ENCODE data around the gene TIMM8A. TPM values are rescaled to one million over a fixed set of nuclear protein-coding genes. Genes with fewer than 3 reads are reported as not detected.
A peak's percentile ranks its signal among the peaks of the same experiment; 100 is the strongest.

TIMM8A gene
- polyA plus RNA-seq, 3 donors: 1.9 to 2.5 (median 2.4) TPM

DNA sequence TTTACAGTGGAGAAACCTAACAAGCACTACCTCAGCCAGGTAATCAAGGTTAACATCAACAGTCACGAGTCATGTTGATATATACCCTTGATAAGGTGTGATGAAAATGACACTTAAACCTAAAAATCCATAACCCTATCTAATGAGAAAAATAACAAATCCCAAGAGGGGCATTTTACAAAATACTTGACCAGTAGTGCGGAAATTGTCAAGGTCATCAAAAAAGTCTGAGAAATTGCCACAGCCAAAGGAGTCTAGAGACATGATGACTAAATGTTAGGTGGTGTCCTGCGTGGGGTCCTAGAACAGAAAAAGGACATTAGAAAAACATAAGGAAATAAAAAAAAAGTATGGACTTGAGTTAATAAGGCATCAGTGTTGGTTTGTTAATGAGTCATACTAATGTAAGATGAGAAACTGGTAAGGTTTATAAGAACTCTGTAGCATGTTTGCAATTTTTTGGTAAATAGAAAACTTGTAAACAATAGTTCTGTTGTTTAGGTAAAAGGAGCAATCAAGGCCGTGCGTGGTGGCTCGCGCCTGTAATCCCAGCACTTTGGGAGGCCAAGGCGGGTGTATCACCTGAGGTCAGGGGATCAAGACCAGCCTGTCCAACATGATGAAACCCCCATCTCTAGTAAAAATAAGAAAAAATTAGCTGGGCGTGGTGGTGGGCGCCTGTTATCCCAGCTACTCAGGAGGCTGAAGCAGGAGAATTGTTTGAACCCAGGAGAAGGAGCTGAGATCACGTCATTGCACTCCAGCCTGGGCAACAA, 45.2 kb upstream of the TIMM8A start:
- TF ChIP-seq, protein P1, sequence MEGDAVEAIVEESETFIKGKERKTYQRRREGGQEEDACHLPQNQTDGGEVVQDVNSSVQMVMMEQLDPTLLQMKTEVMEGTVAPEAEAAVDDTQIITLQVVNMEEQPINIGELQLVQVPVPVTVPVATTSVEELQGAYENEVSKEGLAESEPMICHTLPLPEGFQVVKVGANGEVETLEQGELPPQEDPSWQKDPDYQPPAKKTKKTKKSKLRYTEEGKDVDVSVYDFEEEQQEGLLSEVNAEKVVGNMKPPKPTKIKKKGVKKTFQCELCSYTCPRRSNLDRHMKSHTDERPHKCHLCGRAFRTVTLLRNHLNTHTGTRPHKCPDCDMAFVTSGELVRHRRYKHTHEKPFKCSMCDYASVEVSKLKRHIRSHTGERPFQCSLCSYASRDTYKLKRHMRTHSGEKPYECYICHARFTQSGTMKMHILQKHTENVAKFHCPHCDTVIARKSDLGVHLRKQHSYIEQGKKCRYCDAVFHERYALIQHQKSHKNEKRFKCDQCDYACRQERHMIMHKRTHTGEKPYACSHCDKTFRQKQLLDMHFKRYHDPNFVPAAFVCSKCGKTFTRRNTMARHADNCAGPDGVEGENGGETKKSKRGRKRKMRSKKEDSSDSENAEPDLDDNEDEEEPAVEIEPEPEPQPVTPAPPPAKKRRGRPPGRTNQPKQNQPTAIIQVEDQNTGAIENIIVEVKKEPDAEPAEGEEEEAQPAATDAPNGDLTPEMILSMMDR (IDR thresholded peaks at IDR 0.05): no peak
- Histone ChIP-seq H3K4me3 (replicated peaks in 1 of 3; ENCODE audit: low read depth in 2 of 3, low read length in 3 of 3) (no peak overlapping the region), H3K27me3 (ENCODE audit: control insufficient read depth in 2 of 2, insufficient read depth in 2 of 2, low read length in 2 of 2) (no peaks in the 10 kb centered on the region), H3K79me2 (ENCODE audit: insufficient read depth, low read length) (peaks cover 34% of the 10 kb centered on the region), H2AFZ (ENCODE audit: insufficient read depth, low read depth, low read length, poor library complexity, severe bottlenecking) (no peak overlapping the region), H4K20me1 (ENCODE audit: insufficient read depth, low read length) (peaks cover 3% of the 10 kb centered on the region), H3K9ac (ENCODE audit: insufficient read depth, low read length, poor library complexity, severe bottlenecking) (no peak overlapping the region), H3K27ac (ENCODE audit: low read depth in 1 of 2, low read length in 2 of 2) (no peak overlapping the region), H3K36me3 (replicated peaks in 1 of 2; ENCODE audit: control insufficient read depth in 1 of 2, insufficient read depth in 2 of 2, low read length in 2 of 2) (peaks cover 11 to 36% of the 10 kb centered on the region in 2 donors), H3K9me3 (replicated peaks in 1 of 2; ENCODE audit: control insufficient read depth in 1 of 2, insufficient read depth in 1 of 2, low read length in 2 of 2) (no peaks in the 10 kb centered on the region), H3K4me2 (replicated peaks; ENCODE audit: extremely low read depth, low read length, poor library complexity, severe bottlenecking) (no peak overlapping the region), H3K4me1 (ENCODE audit: control insufficient read depth in 1 of 2, insufficient read depth in 2 of 2, low read length in 2 of 2) (peaks cover 23 to 40% of the 10 kb centered on the region in 2 donors)
- Mint-ChIP-seq H3K9me3 (peaks cover 0 to 12% (median 0%) of the 10 kb centered on the region in 7 donors), H3K4me1 (peaks cover 26% of the 10 kb centered on the region), H3K27me3 (ENCODE audit: low read depth in 3 of 3) (peaks cover 0 to 3% (median 0%) of the 10 kb centered on the region in 3 donors), H3K4me3 (no peak overlapping the region), H3K27ac (peak overlapping the region in 3 of 7 donors; percentile 31 to 67 (median 41)), H3K36me3 (peaks cover 19 to 40% of the 10 kb centered on the region in 2 donors)
- WGBS (ENCODE audit: insufficient coverage): 83% methylated on average over 1 of the region's 11 CpGs
- intact Hi-C loops (cut with micrococcal nuclease): loop anchor here in 1 of 2 donors (2.0 kb wide), 1 partner anchor 13 kb away; the partner anchor contains the start of gene GLA
- DNase-seq: no peak

DNA sequence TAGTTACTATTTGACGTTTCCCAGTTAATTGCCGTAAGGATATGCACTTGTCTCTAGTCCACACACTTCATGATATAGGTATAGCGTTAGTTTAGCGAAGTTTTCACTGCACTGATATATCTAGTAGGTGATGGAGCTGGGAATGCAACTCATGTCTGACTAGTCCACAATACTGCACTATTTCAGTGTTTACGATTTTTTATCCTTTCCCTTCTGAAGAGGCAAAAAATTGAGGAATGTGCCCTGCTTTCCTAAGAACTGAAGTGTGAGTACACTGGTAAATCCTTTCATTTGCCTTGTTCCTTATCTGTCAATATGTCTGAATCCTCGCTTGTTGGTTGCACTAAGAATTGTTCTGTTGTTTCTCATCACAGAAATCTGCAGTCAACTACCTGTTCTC, 43.3 kb upstream of the TIMM8A start:
- Mint-ChIP-seq H3K4me3 (peak overlapping the region; percentile 89 to 90), H3K27me3 (ENCODE audit: low read depth in 3 of 3) (peaks cover 0 to 3% (median 0%) of the 10 kb centered on the region in 3 donors)
- H4K20me1 ChIP-seq (ENCODE audit: insufficient read depth, low read length): peaks cover 3% of the 10 kb centered on the region

More for the DNA sequence above, 43.3 kb upstream of the TIMM8A start:
- TF ChIP-seq, protein P1 (IDR thresholded peaks at IDR 0.05): no peak
- Mint-ChIP-seq H3K27ac (peak overlapping the region in 6 of 7 donors; percentile 53 to 95 (median 88)), H3K9me3 (peaks cover 0 to 12% (median 0%) of the 10 kb centered on the region in 7 donors), H3K4me1 (peaks cover 27% of the 10 kb centered on the region), H3K36me3 (peaks cover 19 to 34% of the 10 kb centered on the region in 2 donors)
- H3K9ac ChIP-seq (ENCODE audit: insufficient read depth, low read length, poor library complexity, severe bottlenecking): no peak overlapping the region
- H3K4me1 ChIP-seq (ENCODE audit: control insufficient read depth in 1 of 2, insufficient read depth in 2 of 2, low read length in 2 of 2): peaks cover 28 to 43% of the 10 kb centered on the region in 2 donors
- peaks cover 34% of the 10 kb centered on the region for H3K79me2 ChIP-seq (ENCODE audit: insufficient read depth, low read length)
- H3K9me3 ChIP-seq (replicated peaks in 1 of 2; ENCODE audit: control insufficient read depth in 1 of 2, insufficient read depth in 1 of 2, low read length in 2 of 2): no peaks in the 10 kb centered on the region
- H3K4me2 ChIP-seq (replicated peaks; ENCODE audit: extremely low read depth, low read length, poor library complexity, severe bottlenecking): peak overlapping the region; percentile 76
- H2AFZ ChIP-seq (ENCODE audit: insufficient read depth, low read depth, low read length, poor library complexity, severe bottlenecking): no peak overlapping the region
- H3K27ac ChIP-seq (ENCODE audit: low read depth in 1 of 2, low read length in 2 of 2): peak overlapping the region in 1 of 2 donors; percentile 78
- no CpG with 5 or more reads among the region's 6 CpGs for WGBS (ENCODE audit: insufficient coverage)
- intact Hi-C loops (cut with micrococcal nuclease): loop anchor here in 1 of 2 donors (2.0 kb wide), 1 partner anchor 15 kb away; the partner anchor contains the start of gene GLA
- H3K4me3 ChIP-seq (replicated peaks in 1 of 3; ENCODE audit: low read depth in 2 of 3, low read length in 3 of 3): peak overlapping the region; percentile 58 to 83 (median 71)
- no peak for DNase-seq
- H3K27me3 ChIP-seq (ENCODE audit: control insufficient read depth in 2 of 2, insufficient read depth in 2 of 2, low read length in 2 of 2): no peaks in the 10 kb centered on the region
- peaks cover 6 to 22% of the 10 kb centered on the region in 2 donors for H3K36me3 ChIP-seq (replicated peaks in 1 of 2; ENCODE audit: control insufficient read depth in 1 of 2, insufficient read depth in 2 of 2, low read length in 2 of 2)

Data from CD14-positive monocyte (primary cell).